ENCODE results near the gene SULT1A3. TPM values are rescaled to one million over a fixed set of nuclear protein-coding genes. Genes with fewer than 3 reads are reported as not detected.
"Not testable (repeated sequence)": the region's sequence is repeated elsewhere in the genome, so short reads cannot be mapped to it uniquely, and the experiment has no call there.

Gene SULT1A3
- total RNA-seq, 1 donor from 2014 or later = 0.26 TPM

- not testable (repeated sequence) for DNase-seq (ENCODE audit: low read depth); H3K36me3 ChIP-seq (ENCODE audit: control insufficient read depth, insufficient read depth, low read length); H3K27me3 ChIP-seq (ENCODE audit: control insufficient read depth, insufficient read depth, low read length); FAIRE-seq; H3K4me3 ChIP-seq (ENCODE audit: low read depth, low read length)
Measured at GRCh38 chr16:30199608-30200343, 721 bp downstream of the SULT1A3 start.

GRCh38 chr16:30205541-30206236 is 6.6 kb downstream of the SULT1A3 start:
- H3K27me3 ChIP-seq (ENCODE audit: control insufficient read depth, insufficient read depth, low read length); DNase-seq (ENCODE audit: low read depth); H3K36me3 ChIP-seq (ENCODE audit: control insufficient read depth, insufficient read depth, low read length); FAIRE-seq: not testable (repeated sequence)
- H3K4me3 ChIP-seq (ENCODE audit: low read depth, low read length) = peak overlapping the region; percentile 38

GRCh38 chr16:30206252-30206651 is 7.2 kb downstream of the SULT1A3 start:
- H3K4me3 ChIP-seq (ENCODE audit: low read depth, low read length) = peak overlapping the region; percentile 38

GRCh38 chr16:30207063-30207704 is 8.1 kb downstream of the SULT1A3 start:
- not testable (repeated sequence) for H3K27me3 ChIP-seq (ENCODE audit: control insufficient read depth, insufficient read depth, low read length); H3K4me3 ChIP-seq (ENCODE audit: low read depth, low read length); H3K36me3 ChIP-seq (ENCODE audit: control insufficient read depth, insufficient read depth, low read length); DNase-seq (ENCODE audit: low read depth)
- peak; percentile 62 for FAIRE-seq

More at GRCh38 chr16:30206252-30206651, 7.2 kb downstream of the SULT1A3 start:
- DNase-seq (ENCODE audit: low read depth); FAIRE-seq; H3K27me3 ChIP-seq (ENCODE audit: control insufficient read depth, insufficient read depth, low read length); H3K36me3 ChIP-seq (ENCODE audit: control insufficient read depth, insufficient read depth, low read length): not testable (repeated sequence)

- DNase-seq (ENCODE audit: low read depth); H3K27me3 ChIP-seq (ENCODE audit: control insufficient read depth, insufficient read depth, low read length); H3K4me3 ChIP-seq (ENCODE audit: low read depth, low read length); H3K36me3 ChIP-seq (ENCODE audit: control insufficient read depth, insufficient read depth, low read length); FAIRE-seq: not testable (repeated sequence)
Measured at GRCh38 chr16:30209032-30209431, 10.0 kb downstream of the SULT1A3 start.

GRCh38 chr16:30211414-30211813 is 12.4 kb downstream of the SULT1A3 start:
- not testable (repeated sequence) for FAIRE-seq; H3K27me3 ChIP-seq (ENCODE audit: control insufficient read depth, insufficient read depth, low read length); H3K36me3 ChIP-seq (ENCODE audit: control insufficient read depth, insufficient read depth, low read length); DNase-seq (ENCODE audit: low read depth); H3K4me3 ChIP-seq (ENCODE audit: low read depth, low read length)

- not testable (repeated sequence) for H3K27me3 ChIP-seq (ENCODE audit: control insufficient read depth, insufficient read depth, low read length); H3K4me3 ChIP-seq (ENCODE audit: low read depth, low read length); H3K36me3 ChIP-seq (ENCODE audit: control insufficient read depth, insufficient read depth, low read length); DNase-seq (ENCODE audit: low read depth); FAIRE-seq
Measured at GRCh38 chr16:30217082-30217481, 18.0 kb downstream of the SULT1A3 start.

- not testable (repeated sequence) for FAIRE-seq; H3K27me3 ChIP-seq (ENCODE audit: control insufficient read depth, insufficient read depth, low read length); H3K36me3 ChIP-seq (ENCODE audit: control insufficient read depth, insufficient read depth, low read length); DNase-seq (ENCODE audit: low read depth); H3K4me3 ChIP-seq (ENCODE audit: low read depth, low read length)
Measured at GRCh38 chr16:30248379-30248778, 49.3 kb downstream of the SULT1A3 start, which contains the start of gene NPIPB13. Gene NPIPB13, minus strand, starts transcription at chr16:30248479. Its CDS starts 2,906 bp downstream, at chr16:30245573.

Other genes with a start within 250 kb of the SULT1A3 start
- 49.8 and 66.1 TPM in 2 replicates for gene TMEM219, start 237.2 kb upstream of the SULT1A3 start, total RNA-seq
- 24.7 and 28.7 TPM in 2 replicates for gene TAOK2, start 225.4 kb upstream of the SULT1A3 start, total RNA-seq
- 6.0 and 6.8 TPM in 2 replicates for gene HIRIP3, start 203.6 kb upstream of the SULT1A3 start, total RNA-seq
- 15.1 and 22.6 TPM in 2 replicates for gene INO80E, start 203.0 kb upstream of the SULT1A3 start, total RNA-seq
- not detected in 2 replicates for gene DOC2A, start 188.2 kb upstream of the SULT1A3 start, total RNA-seq
- not detected in 2 replicates for gene C16orf92, start 176.1 kb upstream of the SULT1A3 start, total RNA-seq
- not detected in 2 replicates for gene TLCD3B, start 168.0 kb upstream of the SULT1A3 start, total RNA-seq
- 496 and 527 TPM in 2 replicates for gene ALDOA, start 133.5 kb upstream of the SULT1A3 start, total RNA-seq
- gene PPP4C, start 123.3 kb upstream of the SULT1A3 start, total RNA-seq = 249 and 310 TPM in 2 replicates
- 0.26 and 0.90 TPM in 2 replicates for gene TBX6, start 107.3 kb upstream of the SULT1A3 start, total RNA-seq
- 3.7 and 7.4 TPM in 2 replicates for gene YPEL3, start 103.0 kb upstream of the SULT1A3 start, total RNA-seq
- 7.1 and 20.7 TPM in 2 replicates for gene GDPD3, start 85.7 kb upstream of the SULT1A3 start, total RNA-seq
- gene MAPK3, start 76.0 kb upstream of the SULT1A3 start, total RNA-seq = 7.4 and 13.4 TPM in 2 replicates
- 0.79 and 1.5 TPM in 2 replicates for gene CORO1A, start 15.7 kb upstream of the SULT1A3 start, total RNA-seq
- 45.7 and 235 TPM in 2 replicates for gene BOLA2B, start 5.6 kb upstream of the SULT1A3 start, total RNA-seq
- gene SLX1A, start 5.4 kb upstream of the SULT1A3 start, total RNA-seq = 24.5 and 24.6 TPM in 2 replicates
- gene NPIPB13, start 49.2 kb downstream of the SULT1A3 start, total RNA-seq = 0.64 and 1.1 TPM in 2 replicates
- 37.6 and 39.8 TPM in 2 replicates for gene CD2BP2, start 156.1 kb downstream of the SULT1A3 start, total RNA-seq
- 13.7 and 15.6 TPM in 2 replicates for gene TBC1D10B, start 171.2 kb downstream of the SULT1A3 start, total RNA-seq
- not detected in 2 replicates for gene MYL11, start 175.5 kb downstream of the SULT1A3 start, total RNA-seq
- gene SEPTIN1, start 183.3 kb downstream of the SULT1A3 start, total RNA-seq = under 0.01 TPM in 1 of 2 replicates, not detected in the other
- gene ZNF48, start 196.2 kb downstream of the SULT1A3 start, total RNA-seq = 11.4 and 12.9 TPM in 2 replicates
- gene ZNF771, start 208.4 kb downstream of the SULT1A3 start, total RNA-seq = 5.0 and 10.0 TPM in 2 replicates
- gene DCTPP1, start 230.8 kb downstream of the SULT1A3 start, total RNA-seq = 11.5 and 30.3 TPM in 2 replicates
- gene SEPHS2, start 246.6 kb downstream of the SULT1A3 start, total RNA-seq = 17.4 and 32.9 TPM in 2 replicates

Measured in bronchial epithelial cell (primary cell).